ENCODE results near the gene PDZK1IP1. TPM values are rescaled to one million over a fixed set of nuclear protein-coding genes. Genes with fewer than 3 reads are reported as not detected.

The PDZK1IP1 gene
- total RNA-seq, 1 donor from 2014 or later, result not detected

GRCh38 chr1:47175227-47175934 lies 14.5 kb downstream of the PDZK1IP1 start:
- Mint-ChIP-seq H3K4me1 (ENCODE audit: low read depth) (peaks cover 9% of the 10 kb centered on the region), H3K36me3 (ENCODE audit: insufficient read depth) (no peaks in the 10 kb centered on the region), H3K27ac (no peak overlapping the region), H3K9me3 (ENCODE audit: low read depth) (no peaks in the 10 kb centered on the region), H3K4me3 (ENCODE audit: low read depth) (no peak overlapping the region), H3K27me3 (peaks cover 14% of the 10 kb centered on the region)
- peak; percentile 43 for DNase-seq (ENCODE audit: low spot score, unreplicated experiment)
- peak; percentile 94 for TF ChIP-seq CTCF (IDR thresholded peaks at IDR 0.05; ENCODE audit: unreplicated experiment)

- DNase-seq (ENCODE audit: low spot score, unreplicated experiment), result no peak
- no peak for TF ChIP-seq CTCF (IDR thresholded peaks at IDR 0.05; ENCODE audit: unreplicated experiment)
- Mint-ChIP-seq H3K27ac (no peak overlapping the region), H3K36me3 (ENCODE audit: insufficient read depth) (no peaks in the 10 kb centered on the region), H3K9me3 (ENCODE audit: low read depth) (no peaks in the 10 kb centered on the region), H3K4me1 (ENCODE audit: low read depth) (peaks cover 8% of the 10 kb centered on the region), H3K4me3 (ENCODE audit: low read depth) (no peak overlapping the region), H3K27me3 (peaks cover 9% of the 10 kb centered on the region)
Measured at GRCh38 chr1:47174656-47175020, 15.2 kb downstream of the PDZK1IP1 start.

- Mint-ChIP-seq H3K9me3 (ENCODE audit: low read depth) (no peaks in the 10 kb centered on the region), H3K36me3 (ENCODE audit: insufficient read depth) (no peaks in the 10 kb centered on the region), H3K27ac (no peak overlapping the region), H3K4me1 (ENCODE audit: low read depth) (peaks cover 2% of the 10 kb centered on the region), H3K4me3 (ENCODE audit: low read depth) (no peak overlapping the region), H3K27me3 (no peaks in the 10 kb centered on the region)
- DNase-seq (ENCODE audit: low spot score, unreplicated experiment), result no peak
- no peak for TF ChIP-seq CTCF (IDR thresholded peaks at IDR 0.05; ENCODE audit: unreplicated experiment)
Measured at GRCh38 chr1:47172782-47173181, 17.1 kb downstream of the PDZK1IP1 start.

GRCh38 chr1:47164552-47164951 lies 25.3 kb downstream of the PDZK1IP1 start:
- H3K4me1 Mint-ChIP-seq (ENCODE audit: low read depth), result no peaks in the 10 kb centered on the region
- H3K4me3 Mint-ChIP-seq (ENCODE audit: low read depth), result no peak overlapping the region
- DNase-seq (ENCODE audit: low spot score, unreplicated experiment), result no peak
- no peak overlapping the region for H3K27ac Mint-ChIP-seq
- no peaks in the 10 kb centered on the region for H3K36me3 Mint-ChIP-seq (ENCODE audit: insufficient read depth)
- TF ChIP-seq CTCF (IDR thresholded peaks at IDR 0.05; ENCODE audit: unreplicated experiment), result no peak
- H3K9me3 Mint-ChIP-seq (ENCODE audit: low read depth), result peaks cover 16% of the 10 kb centered on the region
- H3K27me3 Mint-ChIP-seq, result no peaks in the 10 kb centered on the region

GRCh38 chr1:47161298-47162040 lies 28.4 kb downstream of the PDZK1IP1 start:
- H3K36me3 Mint-ChIP-seq (ENCODE audit: insufficient read depth), result no peaks in the 10 kb centered on the region
- peaks cover 10% of the 10 kb centered on the region for H3K9me3 Mint-ChIP-seq (ENCODE audit: low read depth)
- no peak overlapping the region for H3K4me3 Mint-ChIP-seq (ENCODE audit: low read depth)
- TF ChIP-seq CTCF (IDR thresholded peaks at IDR 0.05; ENCODE audit: unreplicated experiment), result no peak
- no peaks in the 10 kb centered on the region for H3K27me3 Mint-ChIP-seq
- no peaks in the 10 kb centered on the region for H3K4me1 Mint-ChIP-seq (ENCODE audit: low read depth)
- DNase-seq (ENCODE audit: low spot score, unreplicated experiment), result no peak
- H3K27ac Mint-ChIP-seq, result no peak overlapping the region
